ENCODE measurements around the gene SPCS3.
A peak's percentile ranks its signal among the peaks of the same experiment; 100 is the strongest.
"Not testable (repeated sequence)": the region's sequence is repeated elsewhere in the genome, so short reads cannot be mapped to it uniquely, and the experiment has no call there.

The SPCS3 gene

DNA sequence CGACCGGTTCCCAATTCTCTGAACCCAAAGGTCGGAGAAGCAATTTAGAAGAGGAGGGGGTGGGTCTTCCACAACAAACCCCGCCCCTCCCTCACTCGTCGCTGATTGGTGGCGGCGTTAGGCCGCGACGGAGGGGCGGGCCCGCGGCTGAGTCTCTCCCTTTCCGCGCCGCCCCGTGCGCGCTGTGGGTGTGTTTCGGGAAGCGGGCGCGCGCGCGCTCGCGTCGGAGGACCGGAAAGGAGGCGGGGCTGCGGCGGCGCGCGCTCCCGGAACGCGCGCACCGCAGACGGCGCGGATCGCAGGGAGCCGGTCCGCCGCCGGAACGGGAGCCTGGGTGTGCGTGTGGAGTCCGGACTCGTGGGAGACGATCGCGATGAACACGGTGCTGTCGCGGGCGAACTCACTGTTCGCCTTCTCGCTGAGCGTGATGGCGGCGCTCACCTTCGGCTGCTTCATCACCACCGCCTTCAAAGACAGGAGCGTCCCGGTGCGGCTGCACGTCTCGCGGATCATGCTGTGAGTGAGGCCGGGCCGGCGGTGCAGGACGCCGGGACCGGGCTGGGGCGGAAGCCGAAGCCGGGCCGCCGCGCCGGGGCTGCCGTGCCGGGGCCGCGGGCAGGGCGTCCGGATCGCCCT is at the start of gene SPCS3:
TSS of gene SPCS3 (plus strand) at position 263 of the 636 bp plus-strand sequence. CDS start at position 374, 111 bp downstream.
- DNase-seq (ENCODE audit: low read depth), result peak; percentile 96

DNA sequence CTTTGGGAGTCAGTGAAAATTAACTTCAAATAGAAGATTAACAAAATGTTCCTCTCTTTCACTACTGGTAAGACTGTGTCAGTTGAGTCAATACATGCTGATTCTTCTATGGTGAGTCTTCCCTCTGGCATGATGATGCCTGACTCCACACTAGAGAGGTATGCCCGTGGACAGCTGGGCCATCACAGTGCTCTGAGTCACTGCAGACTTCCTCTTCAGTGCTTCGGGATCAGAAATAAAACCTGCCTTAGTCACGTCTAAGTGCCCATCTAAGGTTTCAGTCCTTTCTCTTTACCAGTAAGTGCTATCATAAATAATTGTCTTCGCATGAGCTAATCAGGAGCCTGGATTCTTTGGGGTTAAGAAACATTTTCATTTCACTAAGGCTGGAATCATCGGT is 49.1 kb upstream of the SPCS3 start:
- DNase-seq (ENCODE audit: low read depth), result no peak

- DNase-seq (ENCODE audit: low read depth), result no peak
These were observed 48.0 kb upstream of the SPCS3 start for GRCh38 chr4:176271749-176272148.

DNA sequence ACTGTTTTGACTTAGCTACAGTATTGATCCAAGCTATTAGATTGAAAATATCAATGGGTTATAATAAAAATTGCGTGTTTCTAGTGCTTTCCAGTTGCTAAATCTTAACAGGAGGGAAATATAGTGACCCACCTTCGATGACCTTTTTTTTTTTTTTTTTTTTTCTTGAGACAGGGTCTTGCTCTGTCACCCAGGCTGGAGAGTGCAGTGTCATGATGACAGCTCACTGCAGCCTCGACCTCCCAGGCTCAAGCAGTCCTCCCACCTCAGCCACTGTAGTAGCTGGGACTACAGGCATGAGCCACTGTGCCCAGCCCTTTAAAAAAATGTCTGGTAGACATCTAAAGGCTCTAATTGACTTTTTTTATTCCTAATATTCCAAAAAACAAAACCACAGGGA is 47.0 kb upstream of the SPCS3 start:
- DNase-seq (ENCODE audit: low read depth), result no peak

GRCh38 chr4:176273736-176274135 is 46.0 kb upstream of the SPCS3 start:
- DNase-seq (ENCODE audit: low read depth), result no peak

- no peak for DNase-seq (ENCODE audit: low read depth)
These were observed 45.3 kb upstream of the SPCS3 start for GRCh38 chr4:176274441-176274840.

DNA sequence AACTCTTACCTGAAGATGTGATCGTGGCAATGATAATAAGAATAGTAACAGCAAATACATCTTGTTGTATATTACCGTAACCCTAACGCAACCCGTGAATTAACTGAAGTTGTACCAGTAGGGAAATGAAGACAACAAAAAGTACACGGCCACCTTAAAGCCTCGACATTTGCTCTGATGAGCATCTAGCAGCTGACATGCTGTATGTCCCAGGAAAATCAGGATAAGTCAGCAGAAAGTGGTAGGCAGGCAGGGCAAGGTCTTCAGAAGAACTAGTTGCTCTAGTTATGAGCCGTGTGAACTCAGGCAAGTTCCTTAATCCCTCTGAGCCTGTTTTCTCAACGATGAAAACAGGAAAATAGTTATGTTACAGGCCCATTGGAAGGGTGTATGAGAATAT is 43.1 kb upstream of the SPCS3 start:
- no peak for DNase-seq (ENCODE audit: low read depth)

- DNase-seq (ENCODE audit: low read depth), result no peak
These were observed 42.4 kb upstream of the SPCS3 start for GRCh38 chr4:176277162-176277904.

- DNase-seq (ENCODE audit: low read depth), result not testable (repeated sequence)
These were observed 40.2 kb upstream of the SPCS3 start for GRCh38 chr4:176279560-176279959.

GRCh38 chr4:176286728-176287127 is 33.0 kb upstream of the SPCS3 start:
- no peak for DNase-seq (ENCODE audit: low read depth)

DNA sequence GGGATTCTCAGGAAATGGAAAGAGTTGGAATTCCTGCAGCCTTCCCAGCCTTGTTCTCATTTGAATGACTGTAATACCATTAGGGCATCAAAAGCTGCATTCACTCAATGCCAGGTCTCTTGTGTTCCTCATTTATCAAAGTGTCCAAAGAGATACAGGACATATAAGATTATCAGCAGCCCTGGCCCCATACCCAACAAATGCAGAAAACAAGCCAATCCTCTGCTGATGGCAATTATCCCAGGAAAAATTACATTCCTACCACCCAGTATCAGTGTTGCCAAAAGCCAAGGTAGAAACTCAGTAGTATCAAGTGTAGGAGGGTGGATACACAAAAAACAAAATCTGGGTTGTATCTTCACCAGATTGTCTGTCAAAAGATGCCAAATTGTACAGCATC is 32.2 kb upstream of the SPCS3 start:
- DNase-seq (ENCODE audit: low read depth), result no peak

GRCh38 chr4:176288020-176288419 is 31.7 kb upstream of the SPCS3 start:
- DNase-seq (ENCODE audit: low read depth), result no peak

DNA sequence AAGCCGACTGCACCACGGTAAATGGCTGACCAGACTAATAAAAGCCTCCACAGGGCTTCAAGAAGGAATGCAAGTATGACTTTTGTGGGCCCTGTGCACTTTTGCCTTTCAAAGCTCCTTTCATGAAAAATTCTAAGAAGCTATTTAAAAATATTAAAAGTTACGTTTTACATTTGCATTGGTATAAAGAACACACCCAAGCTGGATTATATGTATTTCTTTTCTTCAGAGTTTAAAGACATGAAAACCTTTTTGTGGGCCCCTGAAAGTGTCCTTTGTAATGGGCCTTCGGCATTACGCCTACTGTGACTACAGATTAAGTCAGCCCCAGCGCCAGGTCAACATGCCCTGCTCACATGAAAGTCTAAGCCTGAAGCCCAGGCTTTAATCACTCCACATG is 30.2 kb upstream of the SPCS3 start:
- DNase-seq (ENCODE audit: low read depth), result no peak

GRCh38 chr4:176290520-176290919 is 29.2 kb upstream of the SPCS3 start:
- DNase-seq (ENCODE audit: low read depth), result no peak

GRCh38 chr4:176291748-176292147 is 28.0 kb upstream of the SPCS3 start:
- no peak for DNase-seq (ENCODE audit: low read depth)

GRCh38 chr4:176292920-176293319 is 26.8 kb upstream of the SPCS3 start:
- no peak for DNase-seq (ENCODE audit: low read depth)

- no peak for DNase-seq (ENCODE audit: low read depth)
These were observed 26.1 kb upstream of the SPCS3 start for GRCh38 chr4:176293660-176294059.

GRCh38 chr4:176295907-176296306 is 23.9 kb upstream of the SPCS3 start:
- not testable (repeated sequence) for DNase-seq (ENCODE audit: low read depth)

- DNase-seq (ENCODE audit: low read depth), result no peak
These were observed 21.1 kb upstream of the SPCS3 start for GRCh38 chr4:176298664-176299063.

GRCh38 chr4:176300036-176300435 is 19.7 kb upstream of the SPCS3 start:
- DNase-seq (ENCODE audit: low read depth), result no peak

- DNase-seq (ENCODE audit: low read depth), result no peak
These were observed 19.2 kb upstream of the SPCS3 start for GRCh38 chr4:176300565-176300964.

DNA sequence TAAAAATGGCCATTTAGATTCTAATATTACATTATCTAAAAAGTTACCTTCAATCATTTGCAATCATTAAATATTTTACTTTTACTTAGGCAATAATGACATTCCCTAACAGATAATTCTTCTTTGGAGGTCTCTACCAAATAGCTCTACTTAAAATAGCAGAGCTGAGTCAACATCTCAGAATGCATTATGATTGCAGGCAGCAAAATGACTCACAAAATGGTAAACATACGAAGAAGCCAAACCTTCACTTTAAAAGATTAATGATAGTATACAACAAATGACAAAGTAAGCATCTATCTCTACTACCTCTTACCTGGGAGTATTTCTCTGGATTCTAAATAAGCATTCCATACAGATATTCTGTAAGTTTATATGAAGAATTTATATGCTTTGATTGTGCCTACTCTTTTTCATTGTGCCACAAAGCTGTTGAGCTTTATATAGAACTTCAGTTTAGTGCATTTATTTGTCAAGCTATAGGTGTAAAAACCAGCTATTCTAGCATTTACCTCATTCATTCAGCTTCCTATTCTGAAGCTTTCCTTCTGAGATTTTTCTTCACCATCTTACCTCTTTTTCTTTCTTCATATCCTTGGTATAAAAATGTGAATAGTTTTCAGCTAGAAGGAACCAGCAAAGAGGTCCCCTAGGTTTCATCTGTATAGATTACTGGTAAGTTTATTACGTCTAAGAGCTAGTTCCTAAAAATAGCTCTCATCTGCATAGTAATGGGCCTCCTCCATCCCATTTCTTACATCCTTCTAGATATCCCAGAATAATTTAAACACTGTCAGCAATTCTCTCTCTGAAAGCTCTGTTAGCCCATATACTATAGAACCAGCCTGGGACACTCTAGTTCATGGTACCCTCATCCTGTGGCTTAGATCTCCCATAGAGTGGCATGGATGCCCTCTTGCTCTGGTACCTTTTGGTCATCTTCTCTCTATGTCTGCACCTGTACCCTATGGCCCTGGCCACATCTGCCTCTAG is 17.2 kb upstream of the SPCS3 start:
- no peak for DNase-seq (ENCODE audit: low read depth)

GRCh38 chr4:176303938-176304337 is 15.8 kb upstream of the SPCS3 start:
- no peak for DNase-seq (ENCODE audit: low read depth)

Data from activated T-cell treated with anti-CD3 and anti-CD28 coated beads for 1 hour (primary cell).